GM23338 (cell line): ENCODE data around the gene PNPLA5. TPM values are rescaled to one million over a fixed set of nuclear protein-coding genes. Genes with fewer than 3 reads are reported as not detected.

Experiments used
- ATAC-seq: fragments of 200-7000 bp; cut with Tn5 transposase; 3 replicates; pipeline ENCODE4 v1.9.1; 2020
- DNase-seq: peaks from one replicate; pipeline ENCODE4 v3.0.0-alpha.2; 2015; ENCODE audit warnings: low spot score
- H2AFZ ChIP-seq: fragments of 200-600 bp; sonication (generic); 2 replicates; pipeline ENCODE4 v1.8.0; 2016; ENCODE audit warnings: antibody characterized with exemption, mild to moderate bottlenecking, moderate library complexity
- H3F3A ChIP-seq: fragments of 200-600 bp; sonication (generic); replicated peaks from 2 replicates; pipeline ENCODE4 v1.8.0; 2017; ENCODE audit warnings: antibody characterized with exemption, mixed run types, low read depth
- H3K27ac ChIP-seq: fragments of 200-600 bp; sonication (generic); 2 replicates; pipeline ENCODE4 v1.6.1; 2016; ENCODE audit warnings: low read depth
- H3K27me3 ChIP-seq: fragments of 200-600 bp; sonication (generic); 2 replicates; pipeline ENCODE4 v1.8.0; 2016; ENCODE audit warnings: mild to moderate bottlenecking, mixed run types, moderate library complexity; ENCODE audit not compliant: insufficient read depth
- H3K36me3 ChIP-seq: fragments of 200-600 bp; sonication (generic); 2 replicates; pipeline ENCODE4 v1.8.0; 2016; ENCODE audit warnings: mild to moderate bottlenecking; ENCODE audit not compliant: insufficient read depth
- H3K4me1 ChIP-seq: fragments of 200-600 bp; sonication (generic); 2 replicates; pipeline ENCODE4 v1.8.0; 2016; ENCODE audit warnings: mild to moderate bottlenecking, moderate library complexity; ENCODE audit not compliant: insufficient read depth
- H3K4me2 ChIP-seq: fragments of 200-600 bp; sonication (generic); 2 replicates; pipeline ENCODE4 v1.7.1; 2017; ENCODE audit warnings: mixed run types
- H3K4me3 ChIP-seq: fragments of 200-600 bp; sonication (generic); 2 replicates; pipeline ENCODE4 v1.6.1; 2016; ENCODE audit warnings: mixed run types
- H3K79me2 ChIP-seq: fragments of 200-600 bp; sonication (generic); replicated peaks from 2 replicates; pipeline ENCODE4 v1.8.0; 2017; ENCODE audit warnings: mild to moderate bottlenecking; ENCODE audit not compliant: insufficient read depth
- H3K9me2 ChIP-seq: fragments of 200-600 bp; sonication (generic); 2 replicates; pipeline ENCODE4 v1.8.0; 2017; ENCODE audit not compliant: insufficient read depth
- H4K20me1 ChIP-seq: fragments of 200-600 bp; sonication (generic); replicated peaks from 2 replicates; pipeline ENCODE4 v1.8.0; 2017; ENCODE audit warnings: mild to moderate bottlenecking; ENCODE audit not compliant: insufficient read depth
- H3K27ac Mint-ChIP-seq: 2 replicates; pipeline ENCODE4 v1.8.0; 2020; ENCODE audit warnings: inconsistent platforms, mild to moderate bottlenecking, moderate library complexity, mixed read lengths
- H3K27me3 Mint-ChIP-seq: 3 replicates; pipeline ENCODE4 v1.8.0; 2022; ENCODE audit warnings: low read depth, mild to moderate bottlenecking, moderate library complexity, mixed read lengths, inconsistent platforms; ENCODE audit not compliant: insufficient read depth, poor library complexity
- H3K36me3 Mint-ChIP-seq: 3 replicates; pipeline ENCODE4 v1.8.0; 2021; ENCODE audit warnings: low read depth, mild to moderate bottlenecking, inconsistent platforms, moderate library complexity, mixed read lengths
- H3K4me1 Mint-ChIP-seq: 3 replicates; pipeline ENCODE4 v1.8.0; 2020; ENCODE audit warnings: mild to moderate bottlenecking, inconsistent platforms, mixed read lengths
- H3K4me3 Mint-ChIP-seq: 3 replicates; pipeline ENCODE4 v1.8.0; 2021; ENCODE audit warnings: moderate library complexity, mild to moderate bottlenecking, inconsistent platforms, mixed read lengths
- H3K9me3 Mint-ChIP-seq: 3 replicates; pipeline ENCODE4 v1.8.0; 2020; ENCODE audit warnings: moderate library complexity, mild to moderate bottlenecking, inconsistent platforms, mixed read lengths
- CREB1 ChIP-seq: fragments of 250-450 bp; sonication (Bioruptor Pico); IDR thresholded peaks from 2 replicates; pipeline ENCODE4 v1.5.0; 2020; ENCODE audit warnings: low read depth, mild to moderate bottlenecking, moderate library complexity
- CTCF ChIP-seq, 2 experiments: fragments of 200-600 bp in 1 of 2; sonication (generic) in 1 of 2; conservative IDR thresholded peaks; 2 replicates each; pipeline versions ENCODE4 v1.5.1 to v1.6.1; 2016 to 2017; ENCODE audit warnings: antibody characterized with exemption in 2 of 2, low read depth in 2 of 2, mild to moderate bottlenecking in 2 of 2, moderate library complexity in 1 of 2
- EZH2 ChIP-seq: fragments of 200-600 bp; sonication (generic); IDR thresholded peaks from one replicate; pipeline ENCODE4 v1.8.0; 2017; ENCODE audit warnings: antibody characterized with exemption, mild to moderate bottlenecking, low read depth; ENCODE audit not compliant: unreplicated experiment
- EZH2phosphoT487 ChIP-seq: fragments of 200-600 bp; sonication (generic); IDR thresholded peaks from one replicate; pipeline ENCODE4 v1.8.1; 2018; ENCODE audit warnings: antibody characterized with exemption; ENCODE audit not compliant: unreplicated experiment
- NANOG ChIP-seq: IDR thresholded peaks from 2 replicates; pipeline ENCODE4 v1.6.1; 2016; ENCODE audit warnings: antibody characterized with exemption, borderline replicate concordance
- STAT1 ChIP-seq: IDR thresholded peaks from one replicate; pipeline ENCODE4 v1.6.1; 2016; ENCODE audit warnings: antibody characterized with exemption; ENCODE audit not compliant: unreplicated experiment
- ZNF114 ChIP-seq: fragments of 250-450 bp; sonication (Bioruptor Pico); IDR thresholded peaks from 2 replicates; pipeline ENCODE4 v1.5.0; 2020; ENCODE audit warnings: mild to moderate bottlenecking, moderate library complexity
- ZNF331 ChIP-seq: fragments of 250-450 bp; sonication (Bioruptor Pico); IDR thresholded peaks from 2 replicates; pipeline ENCODE4 v1.5.0; 2020; ENCODE audit warnings: low read depth, mild to moderate bottlenecking, moderate library complexity
- polyA plus RNA-seq: library from polyadenylated mRNA; unstranded; fragments of >200 nt; fragmentation: Nextera tagmentation; extraction: Ambion mirVana; gene quantifications from 2 replicates; pipeline ENCODE4 v1.2.1, GENCODE V29; 2016
- total RNA-seq: library from RNA; depleted of rRNA; stranded (reverse); fragments of >200 nt; shearing (Covaris generic); gene quantifications from 2 replicates; pipeline ENCODE4 v1.2.3, GENCODE V29; 2014
- TF ChIP-seq, protein P1 (sequence below): IDR thresholded peaks from one replicate; pipeline ENCODE4 v1.6.1; 2018; ENCODE audit warnings: antibody characterized with exemption; ENCODE audit not compliant: unreplicated experiment
- TF ChIP-seq, protein P2 (sequence below): fragments of 250-450 bp; sonication (Bioruptor Pico); IDR thresholded peaks from 2 replicates; pipeline ENCODE4 v1.5.0; 2020; ENCODE audit warnings: mild to moderate bottlenecking, moderate library complexity
- TF ChIP-seq, protein P3 (sequence below): IDR thresholded peaks from 2 replicates; pipeline ENCODE4 v1.6.1; 2016; ENCODE audit warnings: antibody characterized with exemption

The PNPLA5 gene
- total and polyA plus RNA-seq, 2 experiments from 2014 or later, result 2.3 to 6.8 TPM

DNA sequence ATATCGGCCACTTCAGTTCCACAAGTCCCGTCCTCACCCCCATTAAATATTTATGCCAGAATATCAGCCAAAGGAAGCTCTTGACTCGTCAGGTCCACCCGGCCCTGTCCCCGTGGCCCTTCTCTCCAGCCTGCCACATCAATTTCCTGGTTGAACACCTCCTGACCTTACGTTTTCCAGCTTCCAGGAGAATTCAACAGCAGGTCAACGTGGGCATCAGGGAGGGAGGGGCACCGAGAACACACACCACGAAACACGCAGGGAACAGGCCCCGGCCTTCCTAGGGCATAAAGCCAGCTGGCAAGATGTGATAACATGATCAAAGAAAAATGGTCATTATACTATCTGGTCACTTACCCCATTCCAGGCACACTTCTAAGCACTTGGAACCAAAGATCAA, 44.8 kb downstream of the PNPLA5 start:
- DNase-seq (no peak), ATAC-seq (no peak)
- peaks cover 73% of the 10 kb centered on the region for H3K79me2 ChIP-seq
- H3K4me1 ChIP-seq, result no peaks in the 10 kb centered on the region
- no peaks in the 10 kb centered on the region; the same call in 2 of the 3 replicates for H3K9me3 Mint-ChIP-seq
- no peaks in the 10 kb centered on the region for H3K36me3 ChIP-seq
- H3K27me3 ChIP-seq, result no peaks in the 10 kb centered on the region
- no peak overlapping the region for H3K4me3 Mint-ChIP-seq
- H2AFZ ChIP-seq, result no peak overlapping the region
- no peak overlapping the region for H3K27ac Mint-ChIP-seq
- H3K27me3 Mint-ChIP-seq, result peaks cover 7% of the 10 kb centered on the region
- H3K9me2 ChIP-seq, result no peaks in the 10 kb centered on the region
- H3F3A ChIP-seq, result no peaks in the 10 kb centered on the region
- H3K27ac ChIP-seq, result no peak overlapping the region
- peaks cover 41% of the 10 kb centered on the region for H3K4me1 Mint-ChIP-seq
- H3K36me3 Mint-ChIP-seq, result no peaks in the 10 kb centered on the region; the same call in 2 of the 3 replicates
- TF ChIP-seq EZH2 (no peak), CREB1 (no peak), STAT1 (no peak), ZNF331 (CRISPR knock-in tag) (no peak), CTCF (conservative IDR thresholded peaks at IDR 0.05; ENCODE audit: low read depth in 2 of 2) (no peak), ZNF114 (CRISPR knock-in tag) (no peak), NANOG (no peak), EZH2phosphoT487 (no peak)
- TF ChIP-seq, protein P1, sequence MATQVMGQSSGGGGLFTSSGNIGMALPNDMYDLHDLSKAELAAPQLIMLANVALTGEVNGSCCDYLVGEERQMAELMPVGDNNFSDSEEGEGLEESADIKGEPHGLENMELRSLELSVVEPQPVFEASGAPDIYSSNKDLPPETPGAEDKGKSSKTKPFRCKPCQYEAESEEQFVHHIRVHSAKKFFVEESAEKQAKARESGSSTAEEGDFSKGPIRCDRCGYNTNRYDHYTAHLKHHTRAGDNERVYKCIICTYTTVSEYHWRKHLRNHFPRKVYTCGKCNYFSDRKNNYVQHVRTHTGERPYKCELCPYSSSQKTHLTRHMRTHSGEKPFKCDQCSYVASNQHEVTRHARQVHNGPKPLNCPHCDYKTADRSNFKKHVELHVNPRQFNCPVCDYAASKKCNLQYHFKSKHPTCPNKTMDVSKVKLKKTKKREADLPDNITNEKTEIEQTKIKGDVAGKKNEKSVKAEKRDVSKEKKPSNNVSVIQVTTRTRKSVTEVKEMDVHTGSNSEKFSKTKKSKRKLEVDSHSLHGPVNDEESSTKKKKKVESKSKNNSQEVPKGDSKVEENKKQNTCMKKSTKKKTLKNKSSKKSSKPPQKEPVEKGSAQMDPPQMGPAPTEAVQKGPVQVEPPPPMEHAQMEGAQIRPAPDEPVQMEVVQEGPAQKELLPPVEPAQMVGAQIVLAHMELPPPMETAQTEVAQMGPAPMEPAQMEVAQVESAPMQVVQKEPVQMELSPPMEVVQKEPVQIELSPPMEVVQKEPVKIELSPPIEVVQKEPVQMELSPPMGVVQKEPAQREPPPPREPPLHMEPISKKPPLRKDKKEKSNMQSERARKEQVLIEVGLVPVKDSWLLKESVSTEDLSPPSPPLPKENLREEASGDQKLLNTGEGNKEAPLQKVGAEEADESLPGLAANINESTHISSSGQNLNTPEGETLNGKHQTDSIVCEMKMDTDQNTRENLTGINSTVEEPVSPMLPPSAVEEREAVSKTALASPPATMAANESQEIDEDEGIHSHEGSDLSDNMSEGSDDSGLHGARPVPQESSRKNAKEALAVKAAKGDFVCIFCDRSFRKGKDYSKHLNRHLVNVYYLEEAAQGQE, result no peak
- TF ChIP-seq, protein P2, sequence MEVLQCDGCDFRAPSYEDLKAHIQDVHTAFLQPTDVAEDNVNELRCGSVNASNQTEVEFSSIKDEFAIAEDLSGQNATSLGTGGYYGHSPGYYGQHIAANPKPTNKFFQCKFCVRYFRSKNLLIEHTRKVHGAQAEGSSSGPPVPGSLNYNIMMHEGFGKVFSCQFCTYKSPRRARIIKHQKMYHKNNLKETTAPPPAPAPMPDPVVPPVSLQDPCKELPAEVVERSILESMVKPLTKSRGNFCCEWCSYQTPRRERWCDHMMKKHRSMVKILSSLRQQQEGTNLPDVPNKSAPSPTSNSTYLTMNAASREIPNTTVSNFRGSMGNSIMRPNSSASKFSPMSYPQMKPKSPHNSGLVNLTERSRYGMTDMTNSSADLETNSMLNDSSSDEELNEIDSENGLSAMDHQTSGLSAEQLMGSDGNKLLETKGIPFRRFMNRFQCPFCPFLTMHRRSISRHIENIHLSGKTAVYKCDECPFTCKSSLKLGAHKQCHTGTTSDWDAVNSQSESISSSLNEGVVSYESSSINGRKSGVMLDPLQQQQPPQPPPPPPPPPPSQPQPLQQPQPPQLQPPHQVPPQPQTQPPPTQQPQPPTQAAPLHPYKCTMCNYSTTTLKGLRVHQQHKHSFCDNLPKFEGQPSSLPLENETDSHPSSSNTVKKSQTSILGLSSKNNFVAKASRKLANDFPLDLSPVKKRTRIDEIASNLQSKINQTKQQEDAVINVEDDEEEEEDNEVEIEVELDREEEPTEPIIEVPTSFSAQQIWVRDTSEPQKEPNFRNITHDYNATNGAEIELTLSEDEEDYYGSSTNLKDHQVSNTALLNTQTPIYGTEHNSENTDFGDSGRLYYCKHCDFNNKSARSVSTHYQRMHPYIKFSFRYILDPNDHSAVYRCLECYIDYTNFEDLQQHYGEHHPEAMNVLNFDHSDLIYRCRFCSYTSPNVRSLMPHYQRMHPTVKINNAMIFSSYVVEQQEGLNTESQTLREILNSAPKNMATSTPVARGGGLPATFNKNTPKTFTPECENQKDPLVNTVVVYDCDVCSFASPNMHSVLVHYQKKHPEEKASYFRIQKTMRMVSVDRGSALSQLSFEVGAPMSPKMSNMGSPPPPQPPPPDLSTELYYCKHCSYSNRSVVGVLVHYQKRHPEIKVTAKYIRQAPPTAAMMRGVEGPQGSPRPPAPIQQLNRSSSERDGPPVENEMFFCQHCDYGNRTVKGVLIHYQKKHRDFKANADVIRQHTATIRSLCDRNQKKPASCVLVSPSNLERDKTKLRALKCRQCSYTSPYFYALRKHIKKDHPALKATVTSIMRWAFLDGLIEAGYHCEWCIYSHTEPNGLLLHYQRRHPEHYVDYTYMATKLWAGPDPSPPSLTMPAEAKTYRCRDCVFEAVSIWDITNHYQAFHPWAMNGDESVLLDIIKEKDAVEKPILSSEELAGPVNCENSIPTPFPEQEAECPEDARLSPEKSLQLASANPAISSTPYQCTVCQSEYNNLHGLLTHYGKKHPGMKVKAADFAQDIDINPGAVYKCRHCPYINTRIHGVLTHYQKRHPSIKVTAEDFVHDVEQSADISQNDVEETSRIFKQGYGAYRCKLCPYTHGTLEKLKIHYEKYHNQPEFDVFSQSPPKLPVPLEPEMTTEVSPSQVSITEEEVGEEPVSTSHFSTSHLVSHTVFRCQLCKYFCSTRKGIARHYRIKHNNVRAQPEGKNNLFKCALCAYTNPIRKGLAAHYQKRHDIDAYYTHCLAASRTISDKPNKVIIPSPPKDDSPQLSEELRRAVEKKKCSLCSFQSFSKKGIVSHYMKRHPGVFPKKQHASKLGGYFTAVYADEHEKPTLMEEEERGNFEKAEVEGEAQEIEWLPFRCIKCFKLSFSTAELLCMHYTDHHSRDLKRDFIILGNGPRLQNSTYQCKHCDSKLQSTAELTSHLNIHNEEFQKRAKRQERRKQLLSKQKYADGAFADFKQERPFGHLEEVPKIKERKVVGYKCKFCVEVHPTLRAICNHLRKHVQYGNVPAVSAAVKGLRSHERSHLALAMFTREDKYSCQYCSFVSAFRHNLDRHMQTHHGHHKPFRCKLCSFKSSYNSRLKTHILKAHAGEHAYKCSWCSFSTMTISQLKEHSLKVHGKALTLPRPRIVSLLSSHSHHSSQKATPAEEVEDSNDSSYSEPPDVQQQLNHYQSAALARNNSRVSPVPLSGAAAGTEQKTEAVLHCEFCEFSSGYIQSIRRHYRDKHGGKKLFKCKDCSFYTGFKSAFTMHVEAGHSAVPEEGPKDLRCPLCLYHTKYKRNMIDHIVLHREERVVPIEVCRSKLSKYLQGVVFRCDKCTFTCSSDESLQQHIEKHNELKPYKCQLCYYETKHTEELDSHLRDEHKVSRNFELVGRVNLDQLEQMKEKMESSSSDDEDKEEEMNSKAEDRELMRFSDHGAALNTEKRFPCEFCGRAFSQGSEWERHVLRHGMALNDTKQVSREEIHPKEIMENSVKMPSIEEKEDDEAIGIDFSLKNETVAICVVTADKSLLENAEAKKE, result no peak
- TF ChIP-seq, protein P3, sequence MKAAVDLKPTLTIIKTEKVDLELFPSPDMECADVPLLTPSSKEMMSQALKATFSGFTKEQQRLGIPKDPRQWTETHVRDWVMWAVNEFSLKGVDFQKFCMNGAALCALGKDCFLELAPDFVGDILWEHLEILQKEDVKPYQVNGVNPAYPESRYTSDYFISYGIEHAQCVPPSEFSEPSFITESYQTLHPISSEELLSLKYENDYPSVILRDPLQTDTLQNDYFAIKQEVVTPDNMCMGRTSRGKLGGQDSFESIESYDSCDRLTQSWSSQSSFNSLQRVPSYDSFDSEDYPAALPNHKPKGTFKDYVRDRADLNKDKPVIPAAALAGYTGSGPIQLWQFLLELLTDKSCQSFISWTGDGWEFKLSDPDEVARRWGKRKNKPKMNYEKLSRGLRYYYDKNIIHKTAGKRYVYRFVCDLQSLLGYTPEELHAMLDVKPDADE, result no peak
- H3K4me2 ChIP-seq, result no peak overlapping the region
- no peak overlapping the region for H3K4me3 ChIP-seq
- peaks cover 3% of the 10 kb centered on the region for H4K20me1 ChIP-seq
